Left renal cortex interstitium (tissue), 4 donors: Measurements from ENCODE around the gene PADI3. TPM values are rescaled to one million over a fixed set of nuclear protein-coding genes. Genes with fewer than 3 reads are reported as not detected.

Source experiments
- DNase-seq, 4 donors: peaks; one replicate each; pipeline ENCODE4 v3.0.0-alpha.2; 2013; ENCODE audit warnings: low read depth in 4 of 4, low spot score in 2 of 4, missing footprints in 1 of 4
- polyA plus RNA-seq, 4 donors: library from polyadenylated mRNA; unstranded; fragments of 120-200 nt; gene quantifications; one replicate each; pipeline ENCODE4 v1.2.1, GENCODE V29; 2013; ENCODE audit not compliant: insufficient read length in 4 of 4

PADI3 gene
- polyA plus RNA-seq = under 1 TPM; 0.11 to 0.23 (median 0.13) TPM

GRCh38 chr1:17248781-17249180 is at the start of gene PADI3:
Gene PADI3 (plus strand): TSS chr1:17249098. CDS start chr1:17249138, 40 bp downstream.
- DNase-seq = no peak

GRCh38 chr1:17199267-17200044 is 49.4 kb upstream of the PADI3 start:
- DNase-seq = no peak

DNA sequence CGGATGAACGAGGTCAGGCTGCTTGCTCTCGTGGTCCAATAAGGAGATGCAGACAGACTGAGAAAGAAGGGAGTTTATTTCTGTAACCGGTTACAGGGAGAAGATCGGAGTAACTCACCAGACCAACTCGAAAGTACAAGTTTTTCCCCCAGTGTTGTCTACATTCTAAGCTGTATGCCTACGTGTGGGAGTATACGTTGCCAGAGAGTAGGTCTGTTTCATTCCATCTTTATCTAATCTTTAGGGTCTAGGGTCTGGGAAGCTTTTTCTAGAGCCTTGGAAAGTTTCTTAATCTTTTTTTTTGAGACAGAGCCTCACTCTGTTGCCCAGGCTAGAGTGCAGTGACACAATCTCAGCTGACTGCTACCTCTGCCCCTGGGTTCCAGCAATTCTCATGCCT is 48.7 kb upstream of the PADI3 start:
- no peak for DNase-seq

DNA sequence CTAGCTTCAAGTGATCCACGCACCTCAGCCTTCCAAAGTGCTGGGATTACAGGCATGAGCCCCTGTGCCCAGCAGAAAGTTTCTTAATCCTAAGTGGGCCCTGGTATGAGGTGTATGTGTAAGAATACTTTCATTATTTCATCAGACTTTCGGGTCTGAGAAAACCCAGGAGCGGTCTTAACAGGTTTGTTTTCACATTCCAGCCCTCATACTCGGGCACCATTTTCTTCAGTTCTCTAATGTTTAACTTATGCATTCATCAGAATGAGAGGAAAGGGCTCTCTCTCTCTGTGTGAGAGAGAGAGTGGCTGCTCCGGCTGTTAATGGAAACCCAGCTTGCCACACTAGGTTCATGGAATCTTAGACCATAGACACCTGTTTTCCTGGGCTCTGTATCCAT is 48.1 kb upstream of the PADI3 start:
- no peak for DNase-seq

- no peak for DNase-seq
Observed at GRCh38 chr1:17201201-17202021, 47.5 kb upstream of the PADI3 start.

DNA sequence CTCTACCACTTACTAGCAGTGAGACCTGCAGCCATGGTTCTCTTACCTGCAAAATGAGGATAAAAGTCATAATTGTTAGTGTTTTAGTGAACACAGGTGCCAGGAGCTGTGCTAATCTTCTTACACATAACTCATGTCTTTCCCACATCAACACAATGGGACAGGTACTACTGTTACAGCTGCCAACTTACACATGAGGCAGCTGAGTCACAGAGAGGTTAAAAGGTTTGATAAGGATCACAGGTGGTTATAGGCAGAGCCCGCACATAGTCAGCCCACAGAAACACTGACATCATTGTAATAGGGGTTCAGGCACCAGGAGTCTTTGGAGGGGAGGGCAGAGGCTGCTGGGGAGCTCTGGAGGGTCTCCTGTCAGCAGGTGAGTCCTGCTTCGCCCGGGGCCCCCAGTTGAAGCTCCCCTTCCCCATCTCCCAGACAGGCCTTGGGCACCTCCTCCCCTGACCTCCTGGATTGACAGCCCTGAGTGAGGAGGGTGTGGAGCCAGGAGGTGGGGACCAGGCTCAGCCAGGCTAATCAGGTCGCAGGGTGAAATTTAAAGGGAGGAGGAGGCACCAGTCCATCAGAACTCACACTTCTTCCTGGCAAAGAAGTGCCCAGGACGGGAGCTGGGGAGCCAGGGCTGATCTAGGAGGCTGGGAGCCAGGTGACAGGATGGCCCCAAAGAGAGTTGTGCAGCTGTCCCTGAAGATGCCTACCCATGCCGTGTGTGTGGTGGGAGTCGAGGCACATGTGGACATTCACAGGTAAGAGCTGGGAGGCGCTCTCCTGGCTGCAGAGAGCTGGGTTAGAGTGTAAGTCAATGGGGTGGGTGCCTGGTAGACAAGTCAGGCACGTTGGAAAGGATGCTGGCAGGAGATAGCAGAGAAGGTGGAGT is 44.1 kb upstream of the PADI3 start, which contains the start of gene PADI1:
Gene PADI1, plus strand, starts transcription at position 583 of the 895 bp plus-strand sequence. Its CDS starts 90 bp downstream, at position 673.
- no peak for DNase-seq

DNA sequence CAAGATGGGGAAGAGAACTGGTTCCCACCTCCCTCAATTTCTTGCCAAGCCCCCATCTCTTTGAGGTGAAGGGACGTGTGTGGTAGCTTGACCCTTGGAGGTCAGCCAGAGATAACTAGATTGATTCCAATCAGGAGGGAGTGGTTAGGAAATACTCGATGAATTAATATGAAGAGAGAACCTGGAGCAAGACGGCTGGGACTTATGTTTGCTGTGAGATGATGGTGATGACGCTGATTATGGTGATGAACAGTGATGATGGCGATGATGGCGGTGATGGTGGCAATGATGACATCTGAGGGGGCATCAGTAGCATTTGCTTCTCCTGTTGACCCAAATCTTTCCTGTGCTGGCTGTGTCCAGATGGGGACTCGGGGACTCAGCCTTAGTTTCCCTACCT is 43.2 kb upstream of the PADI3 start:
- no peak for DNase-seq

DNA sequence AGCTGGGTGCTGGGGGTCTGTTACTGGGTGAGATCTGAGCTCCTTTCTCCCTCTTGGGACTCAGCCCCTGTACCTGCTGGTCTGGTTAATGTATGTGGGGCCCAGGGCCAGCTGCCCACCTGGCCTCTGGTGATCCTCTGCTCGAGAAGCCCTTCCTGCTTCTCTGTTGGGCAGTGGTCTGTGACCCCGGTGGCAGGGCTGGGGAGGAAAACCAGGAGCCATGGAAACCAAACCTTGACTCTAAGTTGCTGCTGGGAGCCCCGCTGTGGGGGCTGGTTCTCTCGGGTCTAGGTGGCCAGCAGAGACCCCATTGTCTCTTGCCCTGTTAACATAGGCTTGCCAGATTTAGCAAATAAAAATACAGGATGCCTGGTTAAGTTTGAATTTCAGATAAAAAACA is 42.7 kb upstream of the PADI3 start:
- no peak for DNase-seq

DNA sequence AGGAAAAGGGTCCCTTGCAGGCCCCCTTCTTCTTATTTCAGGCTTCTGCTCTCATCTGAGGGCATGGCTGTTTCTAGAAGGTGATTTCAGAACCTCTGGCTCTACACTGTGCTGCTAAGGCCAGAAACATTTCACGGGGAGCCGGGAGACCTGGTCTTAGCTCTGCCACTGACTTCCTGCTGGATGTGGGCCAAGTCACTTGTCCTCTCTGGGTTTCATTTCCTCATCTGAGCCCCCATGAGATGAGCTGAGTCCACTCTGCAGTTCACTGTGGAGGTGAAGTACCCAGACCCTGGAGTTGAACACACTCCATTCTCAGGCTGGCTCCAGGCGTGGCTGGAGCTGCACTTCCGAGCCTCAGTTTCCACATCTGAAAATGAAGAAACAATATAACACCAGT is 41.9 kb upstream of the PADI3 start:
- DNase-seq = no peak

DNA sequence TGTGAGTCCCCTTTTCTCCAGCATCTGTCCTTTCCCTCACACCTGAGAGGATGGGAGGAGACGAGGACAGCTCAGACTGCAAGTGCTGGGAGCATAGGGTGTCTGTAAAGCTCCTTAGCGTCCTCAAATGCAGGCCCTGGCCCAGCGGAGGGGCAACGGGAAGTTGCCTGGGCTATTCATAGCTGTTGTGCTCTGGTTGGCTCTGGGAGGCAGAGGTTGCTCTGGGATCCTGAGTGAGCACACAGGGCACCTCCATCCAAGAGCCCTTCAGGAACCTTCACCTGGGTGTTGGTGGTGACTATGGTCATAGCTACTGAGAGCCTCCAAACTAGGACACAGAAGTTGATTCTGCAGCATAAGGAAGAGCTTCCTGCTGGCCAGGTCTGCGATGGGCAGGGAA is 41.4 kb upstream of the PADI3 start:
- DNase-seq = no peak

- no peak for DNase-seq
Observed at GRCh38 chr1:17207966-17208418, 40.9 kb upstream of the PADI3 start.

DNA sequence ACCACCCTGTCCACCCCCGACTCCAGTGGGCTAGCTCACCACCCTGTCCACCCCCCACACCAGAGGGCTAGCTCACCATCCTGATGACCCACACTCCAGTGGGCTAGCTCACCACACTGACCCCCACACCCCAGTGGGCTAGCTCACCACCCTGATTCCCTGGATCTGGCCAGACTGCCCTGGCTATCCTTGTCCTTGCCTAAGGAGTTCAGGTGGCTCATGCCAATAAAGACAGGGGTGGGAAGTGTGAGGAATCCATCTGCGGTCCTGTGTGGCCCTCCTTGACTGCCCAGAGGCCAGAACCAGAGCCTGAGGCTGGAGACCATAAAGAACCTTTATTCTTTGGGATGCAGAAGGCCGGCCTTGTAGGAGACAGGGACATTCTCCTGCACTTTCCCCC is 40.4 kb upstream of the PADI3 start:
- no peak for DNase-seq

DNA sequence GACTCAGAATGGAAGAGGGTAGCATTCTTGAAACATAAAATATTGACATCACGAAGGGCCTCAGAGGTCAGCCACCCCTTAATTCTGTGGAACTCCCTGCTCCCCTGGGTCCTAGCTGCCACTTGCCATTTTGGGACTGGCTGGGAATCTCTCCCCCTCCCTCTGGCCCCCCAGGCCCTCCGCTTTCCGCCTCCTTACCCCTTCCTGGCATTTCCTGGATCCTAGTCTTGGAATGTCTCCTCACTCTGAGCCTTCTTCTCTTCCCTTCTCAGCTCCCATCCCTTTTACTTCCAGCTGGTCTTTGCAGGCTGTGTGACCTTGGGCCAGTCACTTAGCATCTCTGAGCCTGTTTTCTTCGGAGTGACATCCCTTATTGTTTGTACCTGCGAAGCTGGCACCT is 39.5 kb upstream of the PADI3 start:
- DNase-seq = no peak

DNA sequence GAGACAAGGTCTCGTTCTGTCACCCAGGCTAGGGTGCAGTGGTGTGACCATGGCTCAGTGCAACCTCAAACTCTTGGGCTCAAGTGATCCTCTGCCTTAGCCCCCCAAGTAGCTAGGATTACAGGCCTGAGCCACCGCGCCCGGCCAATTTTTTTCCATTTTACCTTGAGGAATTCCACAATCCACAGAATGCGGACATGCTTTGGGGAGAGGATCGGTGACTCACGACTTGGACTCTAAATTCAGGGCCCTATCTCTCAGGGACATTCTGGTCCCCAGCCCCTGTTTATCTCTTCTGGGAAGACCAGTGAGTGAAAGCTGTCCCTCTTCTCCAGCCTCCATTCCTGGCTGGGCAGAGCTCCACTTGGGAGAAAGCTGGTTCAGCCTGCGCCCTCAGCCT is 38.7 kb upstream of the PADI3 start:
- no peak for DNase-seq

DNA sequence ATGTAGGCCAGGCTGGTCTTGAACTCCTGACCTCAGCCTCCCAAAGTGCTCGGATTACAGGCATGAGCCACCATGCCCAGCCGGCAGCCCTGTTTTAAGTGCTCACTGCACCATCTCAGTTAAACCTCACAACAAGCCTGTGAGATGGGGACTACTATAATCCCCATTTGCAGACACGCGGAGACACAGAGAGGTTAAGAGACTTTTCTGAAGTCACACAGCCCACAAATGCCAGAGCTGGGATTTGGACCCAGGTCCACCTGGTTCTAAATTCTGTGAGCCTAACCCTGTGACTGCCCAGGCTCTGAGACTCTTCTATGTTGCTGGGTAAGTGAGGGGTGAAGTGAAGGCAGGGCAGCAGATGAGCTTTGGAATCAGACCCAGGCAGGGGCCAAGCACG is 37.5 kb upstream of the PADI3 start:
- DNase-seq = no peak

GRCh38 chr1:17212009-17212408 is 36.9 kb upstream of the PADI3 start:
- DNase-seq = no peak

DNA sequence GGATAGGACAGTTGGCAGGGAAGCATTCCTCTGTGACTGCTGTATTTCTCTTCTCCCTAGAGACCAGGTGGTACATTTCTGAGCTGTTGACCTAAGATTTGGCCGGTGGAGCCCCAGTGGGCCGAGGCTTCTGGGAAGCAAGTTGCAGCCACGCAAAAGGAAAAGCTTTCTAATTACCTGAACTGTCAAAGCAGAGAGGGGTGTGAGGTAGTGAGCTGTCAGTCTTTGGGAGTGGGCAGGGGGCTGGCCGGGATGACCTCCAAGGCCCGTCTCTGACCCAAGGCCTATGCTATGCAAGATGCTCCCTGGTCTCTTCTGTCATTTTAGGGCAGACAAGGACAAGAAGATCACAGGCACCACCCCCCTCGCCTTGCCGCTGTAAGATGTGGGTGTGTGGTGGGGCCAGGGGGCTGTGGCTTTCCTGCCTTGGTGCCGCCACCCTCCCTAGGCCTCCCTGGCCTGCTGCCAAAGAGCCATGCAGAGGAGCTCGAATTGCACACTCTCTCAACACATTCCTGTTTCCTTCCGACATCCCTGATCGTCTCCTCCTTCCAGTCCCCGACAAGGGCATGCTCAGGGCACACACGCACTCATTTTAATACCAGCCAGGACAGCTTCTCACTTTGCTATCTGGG is 36.3 kb upstream of the PADI3 start:
- DNase-seq = peak; percentile 44 to 67 (median 66)

GRCh38 chr1:17213148-17213781 is 35.6 kb upstream of the PADI3 start:
- DNase-seq = no peak

GRCh38 chr1:17213782-17214148 is 35.1 kb upstream of the PADI3 start:
- no peak for DNase-seq
